Measurements from ENCODE around the gene XRN1.

DNA sequence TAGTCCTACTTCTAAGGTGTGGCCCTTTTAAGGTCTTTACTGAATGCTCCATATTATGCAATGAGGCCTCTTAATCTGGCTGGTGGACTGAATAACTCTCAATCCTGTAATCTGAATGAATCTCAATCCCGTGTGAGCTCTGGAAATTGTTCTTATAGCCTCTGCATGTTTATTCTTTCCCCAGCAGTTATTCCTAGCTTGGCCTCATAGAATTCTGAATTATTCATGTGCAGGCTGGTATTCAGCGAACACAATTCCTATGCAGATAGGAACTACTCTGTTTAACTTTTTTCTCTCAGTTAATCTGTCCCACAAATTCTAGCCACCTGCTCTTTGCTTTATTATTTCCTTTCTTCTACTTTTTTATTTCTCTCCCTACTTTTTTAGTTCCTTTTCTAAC, 44.3 kb upstream of the XRN1 start:
- TF ChIP-seq, protein P1, sequence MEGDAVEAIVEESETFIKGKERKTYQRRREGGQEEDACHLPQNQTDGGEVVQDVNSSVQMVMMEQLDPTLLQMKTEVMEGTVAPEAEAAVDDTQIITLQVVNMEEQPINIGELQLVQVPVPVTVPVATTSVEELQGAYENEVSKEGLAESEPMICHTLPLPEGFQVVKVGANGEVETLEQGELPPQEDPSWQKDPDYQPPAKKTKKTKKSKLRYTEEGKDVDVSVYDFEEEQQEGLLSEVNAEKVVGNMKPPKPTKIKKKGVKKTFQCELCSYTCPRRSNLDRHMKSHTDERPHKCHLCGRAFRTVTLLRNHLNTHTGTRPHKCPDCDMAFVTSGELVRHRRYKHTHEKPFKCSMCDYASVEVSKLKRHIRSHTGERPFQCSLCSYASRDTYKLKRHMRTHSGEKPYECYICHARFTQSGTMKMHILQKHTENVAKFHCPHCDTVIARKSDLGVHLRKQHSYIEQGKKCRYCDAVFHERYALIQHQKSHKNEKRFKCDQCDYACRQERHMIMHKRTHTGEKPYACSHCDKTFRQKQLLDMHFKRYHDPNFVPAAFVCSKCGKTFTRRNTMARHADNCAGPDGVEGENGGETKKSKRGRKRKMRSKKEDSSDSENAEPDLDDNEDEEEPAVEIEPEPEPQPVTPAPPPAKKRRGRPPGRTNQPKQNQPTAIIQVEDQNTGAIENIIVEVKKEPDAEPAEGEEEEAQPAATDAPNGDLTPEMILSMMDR (IDR thresholded peaks at IDR 0.05) = no peak
- TF ChIP-seq POLR2A (IDR thresholded peaks at IDR 0.05) = no peak
